Measurements from ENCODE around the gene RNF212.

The RNF212 gene

GRCh38 chr4:1028574-1029220, 84.7 kb downstream of the RNF212 start:
- H3K4me3 ChIP-seq (ENCODE audit: low read depth, low read length) = no peak overlapping the region
- TF ChIP-seq CTCF (conservative IDR thresholded peaks at IDR 0.05; ENCODE audit: low read depth, low read length) = no peak
- no peak for DNase-seq (ENCODE audit: low read depth)

- no peak for TF ChIP-seq CTCF (conservative IDR thresholded peaks at IDR 0.05; ENCODE audit: low read depth, low read length)
- H3K4me3 ChIP-seq (ENCODE audit: low read depth, low read length) = no peak overlapping the region
- DNase-seq (ENCODE audit: low read depth) = no peak
Measured at GRCh38 chr4:1027915-1028238, 85.5 kb downstream of the RNF212 start.

GRCh38 chr4:1027219-1027914, 86.0 kb downstream of the RNF212 start:
- DNase-seq (ENCODE audit: low read depth) = no peak
- no peak for TF ChIP-seq CTCF (conservative IDR thresholded peaks at IDR 0.05; ENCODE audit: low read depth, low read length)
- no peak overlapping the region for H3K4me3 ChIP-seq (ENCODE audit: low read depth, low read length)

GRCh38 chr4:1026115-1026514, 87.2 kb downstream of the RNF212 start:
- no peak for TF ChIP-seq CTCF (conservative IDR thresholded peaks at IDR 0.05; ENCODE audit: low read depth, low read length)
- no peak overlapping the region for H3K4me3 ChIP-seq (ENCODE audit: low read depth, low read length)
- peak; percentile 25 for DNase-seq (ENCODE audit: low read depth)

- TF ChIP-seq CTCF (conservative IDR thresholded peaks at IDR 0.05; ENCODE audit: low read depth, low read length) = no peak
- H3K4me3 ChIP-seq (ENCODE audit: low read depth, low read length) = no peak overlapping the region
- DNase-seq (ENCODE audit: low read depth) = no peak
Measured at GRCh38 chr4:1024882-1025545, 88.3 kb downstream of the RNF212 start.

- TF ChIP-seq CTCF (conservative IDR thresholded peaks at IDR 0.05; ENCODE audit: low read depth, low read length) = no peak
- H3K4me3 ChIP-seq (ENCODE audit: low read depth, low read length) = no peak overlapping the region
- no peak for DNase-seq (ENCODE audit: low read depth)
Measured at GRCh38 chr4:1023895-1024740, 89.2 kb downstream of the RNF212 start.

Data from choroid plexus epithelial cell (primary cell).